GM12892 (cell line): ENCODE results near the gene ZNF135.

Experiments
- POLR2A ChIP-seq: IDR thresholded peaks from 2 replicates; pipeline ENCODE4 v1.6.1; 2011; ENCODE audit warnings: low read depth, low read length, control low read depth
- POLR2AphosphoS5 ChIP-seq: IDR thresholded peaks from 2 replicates; pipeline ENCODE4 v1.6.1; 2011; ENCODE audit warnings: low read depth, low read length, control low read depth

DNA sequence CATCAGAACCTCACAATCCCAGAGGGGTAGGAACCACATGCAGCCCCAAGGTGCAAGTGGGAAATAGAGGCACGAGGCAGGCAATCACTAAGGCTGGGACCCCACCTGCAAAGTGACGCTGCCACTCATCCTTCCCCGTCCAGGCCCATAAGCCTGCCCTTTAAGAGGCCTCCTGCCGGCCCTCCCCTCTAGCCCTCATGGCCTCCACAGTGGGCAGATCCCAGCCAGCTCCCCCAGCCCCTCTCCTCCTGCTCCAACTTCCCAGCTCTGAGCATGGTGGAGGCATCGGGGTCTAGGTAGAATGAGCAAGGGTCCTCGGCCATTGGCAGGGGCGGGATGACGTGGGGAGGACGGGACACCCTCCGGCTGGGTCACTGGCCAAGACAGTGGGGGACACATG lies 36.2 kb downstream of the ZNF135 start:
- TF ChIP-seq POLR2AphosphoS5 (no peak), POLR2A (no peak)
